Fibroblast of villous mesenchyme (primary cell): ENCODE data around the gene BAIAP2L1. TPM values are rescaled to one million over a fixed set of nuclear protein-coding genes. Genes with fewer than 3 reads are reported as not detected.
A peak's percentile ranks its signal among the peaks of the same experiment; 100 is the strongest.

ENCODE experiments used
- DNase-seq: peaks from one replicate; pipeline ENCODE4 v3.0.0-alpha.2; 2010; ENCODE audit warnings: low read depth
- H3K4me3 ChIP-seq: 2 replicates; pipeline ENCODE4 v1.5.1; 2011; ENCODE audit warnings: low read depth, mild to moderate bottlenecking, low read length
- CTCF ChIP-seq: IDR thresholded peaks from 2 replicates; pipeline ENCODE4 v1.5.1; 2012; ENCODE audit warnings: low read depth, mild to moderate bottlenecking, low read length; ENCODE audit not compliant: insufficient read depth
- total RNA-seq: library from RNA; depleted of rRNA; stranded (reverse); fragments of >200 nt; gene quantifications from 2 replicates; pipeline ENCODE4 v1.2.3, GENCODE V29; 2012

The BAIAP2L1 gene
- total RNA-seq, 1 donor = 9.1 TPM

DNA sequence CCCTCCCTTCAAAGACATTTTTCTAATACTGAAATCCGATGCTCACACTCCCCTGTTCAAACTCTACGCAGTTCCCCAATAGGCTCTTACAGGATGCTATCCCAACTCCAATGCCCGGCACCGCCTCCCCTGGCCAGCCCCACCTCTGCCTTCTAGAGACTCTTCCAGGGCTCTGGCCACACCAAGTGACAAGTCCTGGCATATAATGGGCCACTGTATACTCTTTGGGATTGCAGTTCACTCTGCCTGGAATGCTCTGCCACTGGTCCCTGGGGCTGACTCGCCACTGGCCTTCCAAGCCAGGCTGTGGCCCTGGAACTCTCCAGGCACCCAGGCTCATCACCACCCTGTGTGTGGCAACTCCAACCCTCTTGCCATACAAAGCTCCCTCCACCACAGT lies 122.5 kb downstream of the BAIAP2L1 start:
- TF ChIP-seq CTCF = no peak
- DNase-seq = no peak
- no peak overlapping the region for H3K4me3 ChIP-seq

GRCh38 chr7:98276241-98276761 lies 124.6 kb downstream of the BAIAP2L1 start:
- no peak for TF ChIP-seq CTCF

GRCh38 chr7:98267303-98267702 lies 133.6 kb downstream of the BAIAP2L1 start:
- TF ChIP-seq CTCF = no peak
- no peak overlapping the region for H3K4me3 ChIP-seq

More at GRCh38 chr7:98276241-98276761, 124.6 kb downstream of the BAIAP2L1 start:
- H3K4me3 ChIP-seq = no peak overlapping the region
- DNase-seq = peak; percentile 96

DNA sequence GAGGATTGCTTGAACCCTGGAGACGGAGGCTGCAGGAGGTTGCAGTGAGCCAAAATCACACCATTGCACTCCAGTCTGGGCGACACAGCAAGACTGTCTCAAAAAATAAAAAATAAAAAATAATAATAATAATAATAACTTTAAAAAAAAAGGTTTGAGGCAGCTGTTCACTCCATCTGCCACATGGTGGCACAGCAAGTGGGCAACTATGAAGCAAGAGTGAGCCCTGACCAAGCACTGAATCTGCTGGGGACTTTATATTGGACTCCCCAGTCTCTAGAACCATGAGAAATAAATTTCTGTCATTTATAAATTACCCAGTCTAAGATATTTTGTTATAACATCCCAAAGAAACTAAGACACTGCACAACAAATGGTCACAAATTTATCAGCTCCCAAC lies 134.1 kb downstream of the BAIAP2L1 start:
- no peak overlapping the region for H3K4me3 ChIP-seq
- TF ChIP-seq CTCF = peak; percentile 57
- peak; percentile 38 for DNase-seq

More at GRCh38 chr7:98267303-98267702, 133.6 kb downstream of the BAIAP2L1 start:
- DNase-seq = no peak

DNA sequence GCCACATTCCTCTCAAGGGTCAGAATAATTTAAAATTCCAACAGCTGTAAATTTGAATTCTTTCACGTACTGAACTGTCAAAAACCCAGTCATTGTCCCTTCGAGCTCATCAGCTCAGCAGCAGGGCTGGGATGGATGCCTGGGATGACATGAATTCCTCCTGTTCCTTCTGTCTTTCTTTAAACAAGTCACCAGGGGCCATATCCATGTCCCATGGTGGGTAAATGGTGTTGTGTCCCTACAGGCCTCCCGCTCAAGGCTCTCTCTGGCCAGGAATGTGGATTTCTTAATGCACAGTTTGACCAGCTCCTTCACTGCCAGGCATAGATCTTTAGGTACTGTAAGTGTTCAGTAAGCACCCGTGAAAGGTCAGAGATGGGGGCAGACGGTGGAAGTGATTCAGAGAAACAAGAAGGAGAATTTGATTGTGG lies 135.0 kb downstream of the BAIAP2L1 start:
- no peak for TF ChIP-seq CTCF
- peak; percentile 44 for DNase-seq
- no peak overlapping the region for H3K4me3 ChIP-seq

DNA sequence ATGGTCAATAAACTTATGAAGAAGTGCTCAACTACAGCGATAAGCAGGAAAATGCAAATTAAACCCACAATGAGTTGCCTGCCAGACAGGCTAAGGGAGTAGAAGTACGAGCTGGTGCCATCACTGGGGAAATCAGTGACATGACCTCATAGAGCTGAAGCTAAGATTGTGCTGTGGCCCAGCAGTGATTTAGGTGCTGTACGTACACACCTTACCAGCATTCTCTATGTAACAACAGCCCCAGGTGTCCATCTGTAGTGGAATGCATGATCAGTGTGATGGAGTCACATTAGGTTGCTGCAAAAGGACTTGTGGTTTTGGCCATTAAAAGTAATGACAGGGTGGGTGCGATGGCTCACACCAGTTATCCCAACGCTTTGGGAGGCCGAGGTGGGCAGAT lies 143.2 kb downstream of the BAIAP2L1 start:
- no peak for TF ChIP-seq CTCF
- DNase-seq = no peak
- H3K4me3 ChIP-seq = no peak overlapping the region

DNA sequence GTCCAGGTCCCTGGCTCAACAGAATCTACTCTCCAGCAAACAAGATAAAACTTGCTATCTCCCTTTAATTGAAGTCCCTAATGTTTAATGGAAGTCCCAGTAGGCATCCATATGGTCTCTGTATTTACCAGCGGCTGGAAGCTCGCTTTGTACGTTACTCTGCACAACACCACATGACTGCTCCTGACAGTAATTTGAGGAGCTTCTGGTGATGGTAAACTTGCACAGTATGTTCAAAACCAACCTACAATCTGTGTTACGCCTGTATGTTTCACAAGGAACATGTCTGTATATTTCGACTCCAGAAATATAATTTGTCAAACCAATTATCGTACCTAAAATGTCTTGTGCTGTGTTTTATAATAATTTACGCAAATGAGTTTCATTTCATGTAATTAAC lies 144.5 kb downstream of the BAIAP2L1 start:
- no peak overlapping the region for H3K4me3 ChIP-seq
- no peak for TF ChIP-seq CTCF
- no peak for DNase-seq
